SU-DHL-6 (cell line): ENCODE data around the gene TRIP4.

Source experiments
- H2AFZ ChIP-seq: fragments of 200-600 bp; sonication (generic); 2 replicates; pipeline ENCODE4 v1.6.1; 2014; ENCODE audit warnings: low read depth, mild to moderate bottlenecking, moderate library complexity, mixed read lengths, antibody characterized with exemption, low read length; ENCODE audit not compliant: severe bottlenecking
- H3F3A ChIP-seq: fragments of 200-600 bp; shearing (Covaris generic); 2 replicates; pipeline ENCODE4 v1.6.0; 2016; ENCODE audit warnings: antibody characterized with exemption, mild to moderate bottlenecking; ENCODE audit not compliant: insufficient read depth
- H3K27ac ChIP-seq: fragments of 200-600 bp; sonication (generic); 2 replicates; pipeline ENCODE4 v1.5.1; 2016; ENCODE audit warnings: low read depth, mild to moderate bottlenecking, low read length, moderate library complexity, mixed read lengths
- H3K27me3 ChIP-seq: fragments of 200-600 bp; sonication (generic), shearing (Covaris generic); 2 replicates; pipeline ENCODE4 v1.6.0; 2014; ENCODE audit warnings: mild to moderate bottlenecking, low read length
- H3K36me3 ChIP-seq: fragments of 200-600 bp; sonication (generic); 2 replicates; pipeline ENCODE4 v1.6.1; 2014; ENCODE audit warnings: mild to moderate bottlenecking, low read length, mixed read lengths
- H3K4me2 ChIP-seq: fragments of 300-600, 200-600 bp; shearing (Covaris generic), sonication (generic); 2 replicates; pipeline ENCODE4 v1.6.0; 2014; ENCODE audit warnings: low read length, low read depth, mild to moderate bottlenecking; ENCODE audit not compliant: poor library complexity, severe bottlenecking
- H3K4me3 ChIP-seq: fragments of 200-600 bp; sonication (generic); 2 replicates; pipeline ENCODE4 v1.5.1; 2014; ENCODE audit warnings: antibody characterized with exemption, low read length, mild to moderate bottlenecking, mixed read lengths; ENCODE audit not compliant: insufficient read depth, poor library complexity, severe bottlenecking
- H3K79me2 ChIP-seq: fragments of 200-600 bp; sonication (generic); 2 replicates; pipeline ENCODE4 v1.6.1; 2014; ENCODE audit warnings: mild to moderate bottlenecking, low read length, moderate library complexity; ENCODE audit not compliant: insufficient read depth
- H3K9ac ChIP-seq: fragments of 200-600 bp; sonication (generic); 2 replicates; pipeline ENCODE4 v1.7.0; 2014; ENCODE audit warnings: mild to moderate bottlenecking, low read length
- H3K9me2 ChIP-seq: fragments of 200-600 bp; sonication (generic); replicated peaks from 2 replicates; pipeline ENCODE4 v1.6.1; 2014; ENCODE audit warnings: low read length; ENCODE audit not compliant: insufficient read depth
- H3K9me3 ChIP-seq: fragments of 200-600 bp; sonication (generic); 2 replicates; pipeline ENCODE4 v1.6.1; 2014; ENCODE audit warnings: low read length, mixed read lengths; ENCODE audit not compliant: insufficient read depth
- H4K20me1 ChIP-seq: fragments of 200-600 bp; sonication (generic); 2 replicates; pipeline ENCODE4 v1.6.1; 2014; ENCODE audit warnings: low read depth, mild to moderate bottlenecking, antibody characterized with exemption, low read length, moderate library complexity, mixed read lengths
- CTCF ChIP-seq: fragments of 200-600 bp; sonication (generic); IDR thresholded peaks from one replicate; pipeline ENCODE4 v1.5.1; 2017; ENCODE audit warnings: antibody characterized with exemption, mild to moderate bottlenecking, low read length, moderate library complexity; ENCODE audit not compliant: insufficient read depth, poor library complexity, severe bottlenecking
- EZH2phosphoT487 ChIP-seq: fragments of 200-600 bp; sonication (generic), shearing (Covaris generic); conservative IDR thresholded peaks from 2 replicates; pipeline ENCODE4 v1.6.1; 2018; ENCODE audit warnings: mild to moderate bottlenecking, antibody characterized with exemption, low read length, moderate library complexity, mixed read lengths

TRIP4 gene

GRCh38 chr15:64423970-64424369 is 36.3 kb downstream of the TRIP4 start:
- no peaks in the 10 kb centered on the region for H3K9me2 ChIP-seq
- no peak overlapping the region for H3K4me3 ChIP-seq
- no peaks in the 10 kb centered on the region for H3K27me3 ChIP-seq
- H3K4me2 ChIP-seq, result no peak overlapping the region
- H3K9ac ChIP-seq, result no peak overlapping the region
- H2AFZ ChIP-seq, result no peak overlapping the region
- H3K9me3 ChIP-seq, result no peaks in the 10 kb centered on the region
- no peak overlapping the region for H3K27ac ChIP-seq
- TF ChIP-seq EZH2phosphoT487 (no peak), CTCF (no peak)
- H3K79me2 ChIP-seq, result no peaks in the 10 kb centered on the region
- H3F3A ChIP-seq, result no peaks in the 10 kb centered on the region
- no peaks in the 10 kb centered on the region for H4K20me1 ChIP-seq
- no peaks in the 10 kb centered on the region; the same call in 1 of the 2 replicates for H3K36me3 ChIP-seq

GRCh38 chr15:64425221-64425620 is 37.6 kb downstream of the TRIP4 start:
- no peak for TF ChIP-seq EZH2phosphoT487
- TF ChIP-seq CTCF, result no peak
- Histone ChIP-seq H3K4me2 (no peak overlapping the region), H3K27me3 (no peaks in the 10 kb centered on the region), H3K9me3 (no peaks in the 10 kb centered on the region), H3K9me2 (no peaks in the 10 kb centered on the region), H2AFZ (no peak overlapping the region), H4K20me1 (no peaks in the 10 kb centered on the region), H3F3A (no peaks in the 10 kb centered on the region), H3K27ac (no peak overlapping the region), H3K36me3 (no peaks in the 10 kb centered on the region), H3K79me2 (no peaks in the 10 kb centered on the region), H3K9ac (no peak overlapping the region), H3K4me3 (no peak overlapping the region)

- Histone ChIP-seq H3F3A (no peaks in the 10 kb centered on the region), H3K36me3 (no peaks in the 10 kb centered on the region), H2AFZ (no peak overlapping the region), H3K4me3 (no peak overlapping the region), H4K20me1 (no peaks in the 10 kb centered on the region), H3K4me2 (no peak overlapping the region), H3K9me3 (no peaks in the 10 kb centered on the region), H3K27me3 (no peaks in the 10 kb centered on the region), H3K79me2 (no peaks in the 10 kb centered on the region), H3K9me2 (no peaks in the 10 kb centered on the region), H3K9ac (no peak overlapping the region), H3K27ac (no peak overlapping the region)
- TF ChIP-seq CTCF (no peak), EZH2phosphoT487 (no peak)
Observed at GRCh38 chr15:64426845-64427465, 39.3 kb downstream of the TRIP4 start.
